GM19372 (cell line): Measurements from ENCODE around the gene DPP6.

Experiments
- ATAC-seq: cut with Tn5 transposase; IDR thresholded peaks from one replicate; pipeline ENCODE4 v1.9.1; 2021; ENCODE audit warnings: mild to moderate bottlenecking, low read depth, moderate library complexity; ENCODE audit not compliant: unreplicated experiment

The DPP6 gene

DNA sequence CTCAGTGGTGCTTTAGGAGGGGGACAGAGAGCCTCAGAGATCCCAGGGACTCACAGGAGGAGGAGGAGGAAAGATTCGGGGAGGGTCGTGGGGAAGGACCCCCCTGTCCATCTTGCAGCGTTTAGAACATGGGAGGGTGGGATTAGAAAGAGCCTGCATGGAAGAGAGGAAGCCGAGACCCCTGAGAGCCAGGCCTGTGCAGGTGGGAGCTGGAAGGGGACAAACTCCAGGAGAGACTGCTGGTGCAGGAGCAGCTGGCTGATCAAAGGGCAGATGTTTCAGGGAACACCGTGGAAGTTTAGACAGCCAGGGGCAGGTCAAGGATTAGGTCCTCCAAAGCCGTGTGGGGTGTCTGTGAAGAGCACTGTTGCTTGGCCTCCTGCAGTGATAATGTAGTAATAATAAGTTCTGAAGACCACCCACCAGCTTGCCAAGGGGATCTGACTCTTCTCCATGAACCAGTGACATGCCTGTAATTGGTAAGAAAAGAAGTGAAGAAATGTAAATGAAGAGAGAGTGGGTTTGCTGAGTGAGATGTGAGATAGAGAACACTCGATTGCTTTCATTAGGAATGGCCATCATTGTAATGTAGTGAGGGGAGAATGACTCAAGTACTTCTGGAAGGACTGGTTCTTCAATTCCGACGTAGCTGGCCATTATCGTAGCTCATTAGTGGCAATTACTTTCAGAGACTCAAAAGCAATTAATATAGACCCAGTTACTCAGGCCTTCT, 525.1 kb downstream of the DPP6 start:
- no peak for ATAC-seq

DNA sequence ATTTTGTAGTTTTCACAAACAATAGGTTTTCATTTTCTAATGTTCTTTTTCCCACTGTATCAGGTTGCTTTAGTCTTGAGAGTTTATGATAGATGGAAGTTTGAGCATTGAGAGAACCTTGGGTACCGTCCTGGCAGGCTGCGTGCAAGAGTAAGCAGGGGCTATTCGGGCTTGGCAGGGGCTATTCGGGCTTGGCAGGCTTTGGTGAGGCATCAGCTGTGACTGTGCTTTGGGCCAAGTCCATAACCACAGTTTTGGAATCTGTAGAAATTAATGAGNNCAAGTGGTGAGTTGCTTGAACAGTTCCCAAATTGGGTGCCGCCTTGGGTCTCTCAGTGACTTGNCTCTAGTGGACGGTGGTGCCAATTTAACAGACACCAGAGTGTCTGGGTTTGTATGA, 526.1 kb downstream of the DPP6 start:
- no peak for ATAC-seq

DNA sequence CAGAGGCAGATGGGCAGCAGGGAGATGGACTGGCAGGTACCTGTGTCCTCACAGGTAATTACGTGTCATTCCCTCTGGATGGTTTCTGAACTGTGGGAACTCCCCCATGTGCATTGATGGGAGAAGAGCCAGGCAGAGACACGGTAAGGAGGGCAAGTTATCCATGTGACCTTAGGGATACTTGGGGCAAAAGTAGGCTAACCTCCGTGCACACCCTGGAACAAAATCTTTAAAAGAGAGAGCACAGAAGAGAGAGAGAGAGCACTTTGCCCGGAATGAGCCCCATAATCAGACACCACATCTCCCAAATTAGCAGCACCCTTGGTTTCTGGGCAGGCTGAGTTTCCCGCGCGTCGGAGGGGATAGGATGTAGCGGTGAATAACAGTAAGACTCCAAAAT, 527.5 kb downstream of the DPP6 start:
- no peak for ATAC-seq

GRCh38 chr7:154581251-154581890, 529.2 kb downstream of the DPP6 start:
- ATAC-seq = no peak

GRCh38 chr7:154583454-154583853, 531.3 kb downstream of the DPP6 start:
- ATAC-seq = no peak

GRCh38 chr7:154584352-154585252, 532.4 kb downstream of the DPP6 start:
- no peak for ATAC-seq

DNA sequence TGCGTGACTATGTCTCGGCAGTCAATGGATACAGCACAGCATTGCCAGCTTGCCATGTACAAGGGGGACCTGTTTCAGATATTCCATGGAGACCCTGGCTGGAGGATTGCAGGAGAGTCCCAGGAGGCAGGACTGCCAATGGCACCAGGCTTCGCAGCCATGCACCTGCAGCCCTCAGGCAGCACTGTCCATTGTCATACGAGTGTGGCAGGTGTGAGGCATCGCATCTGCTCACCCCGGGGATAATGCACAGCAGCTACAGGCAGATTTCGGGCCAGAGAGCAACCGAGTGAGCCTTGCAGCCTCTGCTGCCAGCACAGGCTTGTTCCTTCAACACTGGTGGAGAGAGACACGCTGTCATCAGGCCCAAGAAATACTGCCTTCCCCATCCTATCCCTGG, 535.6 kb downstream of the DPP6 start:
- no peak for ATAC-seq

GRCh38 chr7:154591544-154591943, 539.3 kb downstream of the DPP6 start:
- ATAC-seq = no peak

- ATAC-seq = no peak
These were observed 540.2 kb downstream of the DPP6 start for GRCh38 chr7:154592388-154592787.

DNA sequence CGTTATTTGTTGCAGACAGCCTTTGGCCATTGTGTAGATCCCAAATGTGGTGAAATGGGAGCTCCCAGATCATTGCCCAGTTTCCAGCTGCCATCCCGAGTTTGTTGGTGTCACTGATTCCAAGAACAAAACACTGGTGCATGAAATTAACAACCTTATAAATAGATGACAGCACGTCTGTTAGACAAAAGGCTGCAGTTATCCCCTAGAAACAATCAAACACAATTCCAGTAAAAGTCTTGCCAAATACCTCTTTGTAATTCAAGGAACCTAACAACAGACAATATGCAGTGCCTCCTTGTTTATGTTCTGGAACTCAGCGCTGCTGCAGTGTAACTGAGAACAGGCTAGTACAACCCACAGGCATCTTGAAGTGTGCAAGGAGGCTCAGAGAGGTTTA, 546.2 kb downstream of the DPP6 start:
- ATAC-seq = no peak

- no peak for ATAC-seq
These were observed 546.7 kb downstream of the DPP6 start for GRCh38 chr7:154598864-154599263.

DNA sequence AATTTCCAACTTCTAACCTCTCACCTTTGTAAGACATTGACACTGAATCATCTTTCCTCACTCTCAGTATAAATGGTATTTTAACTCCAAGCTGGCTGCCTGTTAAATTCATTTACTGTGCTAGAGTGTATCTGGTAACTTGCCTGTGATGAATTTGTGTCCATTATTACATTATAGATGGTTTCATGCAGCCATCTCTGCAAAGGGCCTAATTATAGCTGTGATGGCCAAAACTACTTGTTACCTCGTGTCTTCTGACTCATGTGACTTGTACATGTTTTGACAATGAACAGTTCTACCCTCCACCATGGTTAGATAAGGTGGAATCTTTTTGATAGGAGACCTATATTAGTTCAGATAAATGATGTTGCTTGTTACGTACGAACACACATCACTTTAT, 558.7 kb downstream of the DPP6 start:
- no peak for ATAC-seq

DNA sequence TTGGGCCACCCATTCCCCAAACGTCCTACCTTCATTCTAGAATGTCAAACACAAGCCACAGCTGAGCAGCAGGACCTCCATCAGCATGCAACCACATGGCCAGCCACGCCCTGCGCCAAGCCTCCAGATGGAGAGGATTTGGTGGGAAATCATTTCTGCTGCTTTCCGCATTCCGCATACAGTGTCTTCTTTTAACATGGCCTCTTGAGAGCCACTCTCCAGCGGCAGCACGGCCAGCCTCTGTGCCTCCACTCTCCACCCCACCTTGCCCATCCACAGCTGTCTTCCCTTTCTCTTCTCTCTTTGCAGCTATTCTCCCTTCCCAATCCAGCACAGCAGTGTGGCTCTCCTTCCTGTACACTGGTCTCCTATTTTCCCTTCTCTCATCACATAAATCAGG, 561.6 kb downstream of the DPP6 start:
- no peak for ATAC-seq

- no peak for ATAC-seq
These were observed 568.0 kb downstream of the DPP6 start for GRCh38 chr7:154620141-154620755.

GRCh38 chr7:154623399-154623798, 571.2 kb downstream of the DPP6 start:
- ATAC-seq = no peak

- no peak for ATAC-seq
These were observed 575.6 kb downstream of the DPP6 start for GRCh38 chr7:154627646-154628290.

GRCh38 chr7:154628556-154628955, 576.4 kb downstream of the DPP6 start:
- ATAC-seq = no peak

GRCh38 chr7:154631162-154631561, 579.0 kb downstream of the DPP6 start:
- no peak for ATAC-seq

DNA sequence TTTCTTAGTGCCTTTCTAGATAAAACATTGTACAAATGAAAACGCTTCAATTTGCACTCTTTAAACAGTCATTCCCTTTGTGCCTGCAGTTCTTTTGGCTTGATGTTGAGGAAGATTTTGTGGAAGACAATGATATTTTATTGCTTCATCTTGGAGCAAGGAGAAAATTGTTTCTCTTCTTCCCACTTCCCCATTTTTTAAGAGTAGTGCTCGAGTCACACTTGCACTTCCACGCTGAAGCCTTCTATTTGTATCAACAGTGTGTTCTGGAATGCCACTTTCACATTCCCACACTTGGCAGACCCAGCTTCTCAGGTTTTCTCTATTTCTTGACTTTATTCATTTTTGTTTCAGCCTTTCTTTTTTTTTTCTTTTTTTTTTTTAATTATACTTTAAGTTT, 581.4 kb downstream of the DPP6 start:
- no peak for ATAC-seq

GRCh38 chr7:154638286-154638685, 586.1 kb downstream of the DPP6 start:
- ATAC-seq = no peak
